HG03565 (cell line): ENCODE results near the gene TULP4.
"Not testable (repeated sequence)": the region's sequence is repeated elsewhere in the genome, so short reads cannot be mapped to it uniquely, and the experiment has no call there.

Experiments
- ATAC-seq: cut with Tn5 transposase; IDR thresholded peaks from one replicate; pipeline ENCODE4 v1.9.1; 2021; ENCODE audit warnings: mild to moderate bottlenecking, moderate library complexity; ENCODE audit not compliant: unreplicated experiment

TULP4 gene

DNA sequence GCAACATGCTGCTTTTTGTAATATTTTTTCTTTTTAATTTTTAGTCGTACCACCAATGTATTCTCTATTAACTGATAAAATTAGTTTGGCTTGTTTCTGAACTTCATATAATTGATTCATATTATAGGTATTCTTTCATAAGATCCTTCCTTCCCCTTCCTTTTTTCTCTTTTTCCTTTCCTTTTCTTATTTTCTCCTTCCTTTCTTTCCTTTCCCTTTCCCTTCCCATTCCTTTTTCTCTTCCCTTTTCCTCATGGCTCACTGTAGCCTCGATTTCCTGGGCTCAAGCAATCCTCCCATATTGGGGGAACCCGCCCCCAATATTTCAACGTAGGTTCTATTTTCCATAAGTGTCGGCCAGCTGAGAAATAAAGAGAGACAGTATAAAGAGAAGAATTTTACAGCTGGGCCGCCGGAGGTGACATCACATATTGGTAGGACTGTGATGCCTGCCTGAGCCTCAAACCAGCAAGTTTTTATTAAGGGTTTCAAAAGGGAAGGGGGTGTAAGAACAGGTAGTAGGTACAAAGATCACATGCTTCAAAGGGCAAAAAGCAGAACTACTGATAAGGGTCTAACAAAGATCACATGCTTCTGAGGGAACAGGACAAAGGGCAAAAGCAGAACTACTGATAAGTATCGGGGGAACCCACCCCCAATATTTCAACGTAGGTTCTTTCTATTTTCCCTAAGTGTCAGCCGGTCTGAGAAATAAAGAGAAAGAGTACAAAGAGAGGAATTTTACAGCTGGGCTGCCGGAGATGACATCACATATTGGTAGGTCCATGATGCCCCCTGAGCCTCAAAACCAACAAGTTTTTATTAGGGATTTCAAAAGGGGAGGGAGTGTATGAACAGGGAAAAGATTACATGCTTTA is 16.1 kb upstream of the TULP4 start:
- ATAC-seq = not testable (repeated sequence)

- not testable (repeated sequence) for ATAC-seq
Measured at GRCh38 chr6:158296854-158297324, 15.4 kb upstream of the TULP4 start.

DNA sequence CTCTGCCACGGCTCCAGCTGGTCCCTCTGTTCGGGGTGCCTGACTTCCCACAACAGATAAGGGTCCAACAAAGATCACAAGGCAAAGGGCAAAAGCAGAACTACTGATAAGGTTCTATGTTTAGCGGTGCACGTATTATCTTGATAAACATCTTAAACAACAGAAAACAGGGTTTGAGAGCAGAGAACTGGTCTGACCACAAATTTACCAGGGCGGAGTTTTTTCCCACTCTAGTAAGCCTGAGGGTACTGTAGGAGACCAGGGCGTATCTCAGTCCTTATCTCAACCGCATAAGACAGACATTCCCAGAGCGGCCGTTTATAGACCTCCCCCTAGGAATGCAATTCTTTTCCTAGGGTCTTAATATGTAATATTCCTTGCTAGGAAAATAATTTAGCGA is 14.6 kb upstream of the TULP4 start:
- not testable (repeated sequence) for ATAC-seq

GRCh38 chr6:158300306-158301143 is 11.7 kb upstream of the TULP4 start:
- ATAC-seq = not testable (repeated sequence)

DNA sequence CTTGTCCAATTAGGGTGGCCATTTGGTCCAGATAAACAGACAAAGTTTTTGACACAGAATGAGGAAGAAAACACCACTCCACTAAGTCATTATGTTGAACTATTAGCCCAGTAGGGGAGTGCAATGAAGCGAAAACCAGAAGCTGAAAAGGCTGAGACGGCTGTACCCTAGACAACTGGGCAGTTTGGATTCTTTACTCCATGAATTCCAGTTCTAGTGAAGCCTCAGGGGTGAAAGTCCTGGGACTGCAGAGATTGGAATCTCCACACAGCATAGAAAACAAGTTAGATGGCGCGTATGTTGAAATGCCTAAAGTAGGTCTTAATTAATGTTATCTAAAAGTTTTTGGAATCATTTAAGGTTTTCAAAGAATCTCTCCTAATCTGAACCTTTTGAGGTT is 10.7 kb upstream of the TULP4 start:
- not testable (repeated sequence) for ATAC-seq

- ATAC-seq = not testable (repeated sequence)
Measured at GRCh38 chr6:158302195-158302796, 10.0 kb upstream of the TULP4 start.

DNA sequence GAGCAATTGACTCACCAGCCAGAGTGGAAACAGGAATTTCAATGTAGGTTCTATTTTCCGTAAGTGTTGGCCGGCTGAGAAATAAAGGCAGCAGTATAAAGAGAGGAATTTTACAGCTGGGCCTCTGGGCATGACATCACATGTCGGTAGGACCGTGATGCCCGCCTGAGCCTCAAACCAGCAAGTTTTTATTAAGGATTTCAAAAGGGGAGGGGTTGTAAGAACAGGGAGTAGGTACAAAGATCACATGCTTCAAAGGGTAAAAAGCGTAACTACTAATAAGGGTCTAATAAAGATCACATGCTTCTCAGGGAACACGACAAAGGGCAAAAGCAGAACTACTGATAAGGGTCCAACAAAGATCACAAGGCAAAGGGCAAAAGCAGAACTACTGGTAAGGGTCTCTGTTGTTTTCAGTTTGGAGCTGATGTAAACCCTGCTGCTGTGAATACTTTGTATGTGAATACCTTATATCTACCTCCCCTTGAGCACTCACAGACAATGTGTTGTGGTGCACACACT is 9.0 kb upstream of the TULP4 start:
- no peak for ATAC-seq

- ATAC-seq = no peak
Measured at GRCh38 chr6:158304254-158304653, 8.0 kb upstream of the TULP4 start.

DNA sequence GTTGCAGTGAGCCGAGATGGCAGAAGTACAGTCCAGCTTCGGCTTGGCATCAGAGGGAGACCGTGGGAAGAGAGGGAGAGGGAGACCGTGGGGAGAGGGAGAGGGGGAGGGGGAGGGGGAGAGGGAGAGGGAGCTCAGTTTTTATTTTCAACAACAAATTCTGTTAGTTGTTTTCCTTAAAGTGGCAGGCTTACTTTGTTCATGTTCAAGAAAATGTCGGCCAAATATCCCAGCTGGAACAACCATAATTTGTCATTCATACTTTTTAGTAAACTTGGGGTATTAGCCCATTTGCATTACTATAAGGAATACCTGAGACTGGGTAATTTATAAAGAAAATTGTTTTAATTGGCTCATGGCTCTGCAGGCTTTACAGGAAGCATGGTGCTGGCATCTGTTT is 2.5 kb upstream of the TULP4 start:
- ATAC-seq = no peak

DNA sequence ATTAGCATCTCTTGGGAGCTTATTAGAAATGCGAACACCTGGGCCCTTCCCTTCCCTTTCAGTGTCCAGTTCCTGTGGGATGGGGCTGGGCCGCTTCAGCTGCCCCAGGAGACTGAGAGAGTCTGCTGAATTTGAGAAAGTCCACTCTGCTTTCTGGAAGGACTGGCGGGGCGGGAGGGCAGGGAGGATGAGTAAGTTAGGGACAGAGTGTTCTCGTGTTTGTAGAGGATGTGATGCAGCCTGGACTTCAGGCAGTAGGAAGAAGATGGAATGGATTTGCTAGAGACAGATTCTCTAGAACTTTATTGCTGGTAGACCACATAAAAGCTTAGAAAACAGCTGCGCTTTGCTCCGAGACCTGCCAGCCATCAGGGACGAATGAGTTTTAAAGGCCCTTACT is 1.1 kb upstream of the TULP4 start:
- ATAC-seq = no peak

- no peak for ATAC-seq
Measured at GRCh38 chr6:158311626-158312025, 639 bp upstream of the TULP4 start.

GRCh38 chr6:158312672-158313397 is 570 bp downstream of the TULP4 start:
- ATAC-seq = no peak

DNA sequence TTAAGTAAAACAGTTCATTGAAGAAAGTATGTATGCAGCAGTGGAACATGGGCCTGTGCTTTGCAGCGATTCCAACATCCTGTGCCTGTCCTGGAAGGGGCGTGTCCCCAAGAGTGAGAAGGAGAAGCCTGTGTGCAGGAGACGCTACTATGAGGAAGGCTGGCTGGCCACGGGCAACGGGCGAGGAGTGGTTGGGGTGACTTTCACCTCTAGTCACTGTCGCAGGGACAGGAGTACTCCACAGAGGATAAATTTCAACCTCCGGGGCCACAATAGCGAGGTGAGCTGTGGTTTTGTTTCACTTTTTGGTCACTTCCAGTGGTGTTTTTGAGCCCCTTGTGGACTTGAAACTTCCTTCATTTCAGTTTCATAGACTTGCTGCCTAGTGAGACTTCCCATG is 1.7 kb downstream of the TULP4 start:
- ATAC-seq = no peak

DNA sequence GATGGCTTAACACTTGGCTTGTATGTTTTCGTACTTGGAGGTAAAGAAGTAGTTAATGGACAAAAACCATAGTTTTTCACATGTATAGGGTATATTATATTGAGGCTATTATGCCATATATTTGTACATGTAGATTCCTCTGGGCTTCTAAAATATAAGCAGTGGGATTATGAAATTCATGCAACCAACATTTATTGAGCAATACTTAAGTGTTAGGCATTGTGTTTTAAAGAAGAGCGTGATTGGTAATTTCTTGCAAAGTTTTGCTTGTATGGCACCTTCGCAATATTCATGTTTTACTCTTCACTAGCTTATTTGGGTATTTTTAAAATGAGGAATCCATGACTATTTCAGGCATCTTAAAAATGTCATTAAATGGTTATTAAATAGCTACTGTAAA is 2.5 kb downstream of the TULP4 start:
- ATAC-seq = no peak

GRCh38 chr6:158316022-158316421 is 3.8 kb downstream of the TULP4 start:
- ATAC-seq = no peak

- no peak for ATAC-seq
Measured at GRCh38 chr6:158321960-158322359, 9.7 kb downstream of the TULP4 start.

GRCh38 chr6:158322400-158322723 is 10.1 kb downstream of the TULP4 start:
- ATAC-seq = no peak

DNA sequence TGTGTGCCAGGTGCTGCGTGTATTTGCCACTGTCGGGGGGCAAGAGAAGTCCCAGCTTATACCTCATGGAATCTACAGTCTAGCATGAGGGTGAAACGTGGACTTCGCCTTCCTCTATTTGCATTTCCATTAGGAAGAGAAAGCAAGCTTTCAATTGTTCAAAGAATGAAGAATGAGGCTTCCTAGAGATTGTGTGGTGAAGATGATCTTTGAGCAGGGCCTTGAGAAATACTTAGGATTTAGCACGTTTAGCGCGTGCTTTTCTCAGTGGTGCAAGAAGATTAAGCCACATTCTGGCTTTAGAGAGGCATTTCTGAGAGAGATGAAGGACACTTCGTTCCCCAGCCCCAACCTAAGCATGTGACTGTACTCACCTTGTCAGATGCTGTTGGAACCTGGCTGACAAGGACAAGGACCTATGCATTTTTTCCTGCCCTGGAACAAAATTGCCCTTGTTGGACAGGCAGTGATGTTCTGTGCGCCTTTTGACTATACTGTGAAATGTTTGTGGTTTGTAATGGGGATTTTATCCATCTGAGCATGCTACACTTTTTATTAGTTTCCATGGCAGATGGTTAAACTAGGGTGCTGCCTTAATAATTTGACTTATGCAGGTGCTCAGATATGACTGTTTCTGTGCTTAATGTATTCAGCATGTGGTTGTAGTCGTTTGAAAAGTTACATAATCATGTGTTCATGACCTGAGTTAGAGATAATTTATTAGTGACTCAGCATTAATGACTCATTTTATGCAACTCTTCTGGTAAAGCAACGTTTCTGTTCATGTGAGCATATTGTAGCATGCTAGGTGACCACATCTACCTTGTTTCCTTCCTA is 10.7 kb downstream of the TULP4 start:
- peak; percentile 71 for ATAC-seq

GRCh38 chr6:158323561-158323958 is 11.3 kb downstream of the TULP4 start:
- peak; percentile 11 for ATAC-seq

GRCh38 chr6:158324136-158324535 is 11.9 kb downstream of the TULP4 start:
- ATAC-seq = no peak
